Measurements from ENCODE around the gene STARD3NL.
"Not testable (repeated sequence)": the region's sequence is repeated elsewhere in the genome, so short reads cannot be mapped to it uniquely, and the experiment has no call there.

STARD3NL gene

DNA sequence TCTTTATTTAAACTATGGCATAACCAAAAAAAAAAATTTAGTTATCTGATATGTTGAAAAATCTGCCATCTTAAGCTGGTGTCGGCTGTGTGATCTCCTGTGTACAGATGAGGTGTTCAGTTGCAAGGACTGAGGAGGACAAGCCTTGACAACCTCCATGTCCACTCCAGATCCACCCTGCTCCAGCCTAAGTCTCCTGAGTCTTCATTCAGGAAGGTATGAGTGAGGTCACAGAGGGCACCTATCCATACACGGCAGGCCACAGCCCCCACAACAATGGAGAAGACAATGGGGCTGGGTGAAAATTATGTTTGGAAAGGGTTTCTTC, 79.3 kb downstream of the STARD3NL start:
- no peak for DNase-seq (ENCODE audit: low read depth)
- no peak overlapping the region for H3K4me3 ChIP-seq (replicated peaks; ENCODE audit: low read depth, low read length)
- TF ChIP-seq, protein P1, sequence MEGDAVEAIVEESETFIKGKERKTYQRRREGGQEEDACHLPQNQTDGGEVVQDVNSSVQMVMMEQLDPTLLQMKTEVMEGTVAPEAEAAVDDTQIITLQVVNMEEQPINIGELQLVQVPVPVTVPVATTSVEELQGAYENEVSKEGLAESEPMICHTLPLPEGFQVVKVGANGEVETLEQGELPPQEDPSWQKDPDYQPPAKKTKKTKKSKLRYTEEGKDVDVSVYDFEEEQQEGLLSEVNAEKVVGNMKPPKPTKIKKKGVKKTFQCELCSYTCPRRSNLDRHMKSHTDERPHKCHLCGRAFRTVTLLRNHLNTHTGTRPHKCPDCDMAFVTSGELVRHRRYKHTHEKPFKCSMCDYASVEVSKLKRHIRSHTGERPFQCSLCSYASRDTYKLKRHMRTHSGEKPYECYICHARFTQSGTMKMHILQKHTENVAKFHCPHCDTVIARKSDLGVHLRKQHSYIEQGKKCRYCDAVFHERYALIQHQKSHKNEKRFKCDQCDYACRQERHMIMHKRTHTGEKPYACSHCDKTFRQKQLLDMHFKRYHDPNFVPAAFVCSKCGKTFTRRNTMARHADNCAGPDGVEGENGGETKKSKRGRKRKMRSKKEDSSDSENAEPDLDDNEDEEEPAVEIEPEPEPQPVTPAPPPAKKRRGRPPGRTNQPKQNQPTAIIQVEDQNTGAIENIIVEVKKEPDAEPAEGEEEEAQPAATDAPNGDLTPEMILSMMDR (IDR thresholded peaks at IDR 0.05; ENCODE audit: low read length, missing control alignments), result no peak

DNA sequence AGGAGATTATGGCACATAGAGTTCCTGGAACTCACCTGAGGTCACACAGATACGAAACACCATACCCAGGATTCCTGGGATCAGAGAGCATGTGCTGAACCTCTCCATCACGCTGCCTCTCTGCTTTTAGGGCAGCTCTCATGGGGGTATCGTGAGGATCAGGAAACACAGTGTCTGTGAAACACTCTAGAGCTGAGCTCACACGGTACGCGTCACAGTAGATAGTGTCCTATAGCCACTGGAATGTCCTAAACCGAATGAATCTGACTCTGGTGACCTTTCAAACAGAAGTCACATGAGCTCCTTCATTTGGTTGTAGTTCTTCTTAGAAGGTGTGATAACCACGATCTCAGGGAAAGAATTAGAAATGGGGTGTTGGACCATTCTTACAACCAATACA, 81.1 kb downstream of the STARD3NL start:
- DNase-seq (ENCODE audit: low read depth), result not testable (repeated sequence)

DNA sequence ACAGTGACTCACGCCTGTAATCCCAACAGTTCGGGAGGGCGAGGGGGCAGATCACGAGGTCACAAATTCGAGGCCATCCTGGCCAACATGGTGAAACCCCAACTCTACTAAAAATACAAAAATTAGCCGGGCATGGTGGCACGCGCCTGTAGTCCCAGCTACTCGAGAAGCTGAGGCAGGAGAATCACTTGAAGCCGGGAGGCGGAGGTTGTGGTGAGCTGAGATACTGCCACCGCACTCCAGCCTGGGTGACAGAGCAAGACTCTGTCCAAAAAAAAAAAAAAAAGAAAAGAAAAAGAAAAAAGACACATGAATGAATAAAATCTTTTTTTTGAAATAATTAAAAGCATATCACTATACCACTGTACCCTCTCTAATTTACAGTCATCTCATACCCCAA, 83.6 kb downstream of the STARD3NL start:
- not testable (repeated sequence) for DNase-seq (ENCODE audit: low read depth); H3K4me3 ChIP-seq (replicated peaks; ENCODE audit: low read depth, low read length)

More for the DNA sequence above, 81.1 kb downstream of the STARD3NL start:
- H3K4me3 ChIP-seq (replicated peaks; ENCODE audit: low read depth, low read length), result not testable (repeated sequence)

DNA sequence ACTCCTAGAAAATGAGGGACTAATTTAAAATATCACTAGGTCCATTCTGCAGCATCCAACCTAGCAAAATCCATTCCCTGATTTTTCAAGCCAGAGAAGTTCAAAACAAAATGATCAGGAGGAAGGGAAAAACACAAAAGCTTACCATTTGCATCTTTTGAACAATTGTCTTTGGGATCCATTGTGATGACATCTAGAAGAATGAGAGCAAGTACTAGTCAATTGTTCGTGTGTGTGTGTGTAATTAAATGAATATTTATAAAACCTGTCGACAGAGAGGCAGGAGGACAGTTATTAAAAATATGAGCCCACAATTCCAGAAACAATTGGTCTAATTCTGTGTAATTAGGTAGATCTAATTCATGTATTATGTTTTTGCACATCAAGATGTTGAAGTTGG, 84.0 kb downstream of the STARD3NL start:
- H3K4me3 ChIP-seq (replicated peaks; ENCODE audit: low read depth, low read length); DNase-seq (ENCODE audit: low read depth): not testable (repeated sequence)

DNA sequence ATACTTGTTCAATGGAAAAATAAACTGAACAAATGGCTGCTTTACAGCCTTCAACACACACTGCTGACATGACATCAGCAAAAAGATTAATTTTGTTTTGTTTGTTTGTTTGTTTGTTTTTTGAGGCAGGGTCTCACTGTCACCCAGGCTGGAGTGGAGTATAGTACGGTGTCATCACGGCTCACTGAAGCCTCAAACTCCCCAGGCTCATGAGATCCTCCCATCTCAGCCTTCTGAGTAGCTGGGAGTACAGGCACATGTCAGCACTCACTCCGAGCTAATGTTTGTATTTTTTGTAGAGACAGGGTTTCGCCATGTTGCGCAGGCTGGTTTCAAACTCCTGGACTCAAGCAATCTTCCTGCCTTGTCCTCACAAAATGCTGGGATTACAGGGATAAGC, 84.5 kb downstream of the STARD3NL start:
- TF ChIP-seq, protein P1 (IDR thresholded peaks at IDR 0.05; ENCODE audit: low read length, missing control alignments), result no peak
- DNase-seq (ENCODE audit: low read depth), result no peak
- H3K4me3 ChIP-seq (replicated peaks; ENCODE audit: low read depth, low read length), result no peak overlapping the region

DNA sequence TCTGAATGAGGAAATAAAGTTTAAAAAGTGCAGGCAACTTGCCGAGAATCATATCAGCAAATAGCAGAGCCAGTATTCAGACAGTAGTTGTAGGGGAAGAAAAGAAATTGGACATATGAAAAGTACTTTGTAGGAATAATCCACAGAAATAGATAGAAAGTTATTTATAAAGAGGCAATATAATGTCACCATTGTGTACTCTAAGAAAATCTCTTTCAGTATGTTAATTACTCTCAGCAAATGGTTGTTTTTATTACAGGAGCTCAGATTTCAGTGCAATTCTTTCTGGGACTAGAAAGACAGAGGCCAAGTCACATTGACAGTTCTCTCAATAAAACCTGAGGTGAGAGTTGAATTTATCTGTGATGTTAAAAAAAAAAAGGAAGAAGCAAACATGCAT, 85.2 kb downstream of the STARD3NL start:
- not testable (repeated sequence) for DNase-seq (ENCODE audit: low read depth); H3K4me3 ChIP-seq (replicated peaks; ENCODE audit: low read depth, low read length)

DNA sequence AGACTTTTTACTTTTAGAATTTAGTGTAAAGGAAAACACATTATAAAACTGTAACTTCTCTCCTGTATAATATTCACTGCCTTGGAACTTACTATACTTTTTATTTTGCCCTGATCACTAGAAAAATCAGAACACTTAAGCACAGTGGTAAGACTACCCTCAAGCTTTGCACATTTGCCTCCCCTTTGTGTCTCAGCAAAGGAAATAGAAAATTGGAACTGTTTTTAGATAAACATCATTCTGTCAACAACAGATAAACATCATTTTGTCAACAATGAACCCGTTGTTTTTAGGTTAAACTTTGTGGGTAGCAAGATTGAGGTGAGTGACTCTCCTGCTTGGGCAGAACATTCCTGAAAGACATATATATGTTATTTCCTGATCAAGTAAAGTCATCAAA, 86.6 kb downstream of the STARD3NL start:
- H3K4me3 ChIP-seq (replicated peaks; ENCODE audit: low read depth, low read length); DNase-seq (ENCODE audit: low read depth): not testable (repeated sequence)

DNA sequence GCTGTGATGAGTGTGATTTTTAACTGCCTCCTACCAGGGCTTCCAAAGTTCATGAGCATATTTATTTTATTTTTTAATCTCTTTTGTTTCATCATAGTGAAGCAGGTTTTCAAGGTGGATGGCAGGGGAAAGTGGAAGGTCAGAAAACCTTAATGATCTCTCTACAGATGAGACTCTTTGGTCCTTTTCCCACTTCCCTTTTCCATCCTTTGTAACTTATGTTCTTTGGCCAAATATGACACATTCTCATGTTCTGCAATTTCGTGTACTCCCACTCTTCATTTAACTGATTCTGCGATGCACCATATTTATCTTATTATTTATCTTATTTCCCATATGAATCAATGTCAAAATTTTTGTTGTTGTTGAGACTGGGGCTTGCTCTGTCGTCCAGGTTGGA, 87.9 kb downstream of the STARD3NL start:
- not testable (repeated sequence) for DNase-seq (ENCODE audit: low read depth)

DNA sequence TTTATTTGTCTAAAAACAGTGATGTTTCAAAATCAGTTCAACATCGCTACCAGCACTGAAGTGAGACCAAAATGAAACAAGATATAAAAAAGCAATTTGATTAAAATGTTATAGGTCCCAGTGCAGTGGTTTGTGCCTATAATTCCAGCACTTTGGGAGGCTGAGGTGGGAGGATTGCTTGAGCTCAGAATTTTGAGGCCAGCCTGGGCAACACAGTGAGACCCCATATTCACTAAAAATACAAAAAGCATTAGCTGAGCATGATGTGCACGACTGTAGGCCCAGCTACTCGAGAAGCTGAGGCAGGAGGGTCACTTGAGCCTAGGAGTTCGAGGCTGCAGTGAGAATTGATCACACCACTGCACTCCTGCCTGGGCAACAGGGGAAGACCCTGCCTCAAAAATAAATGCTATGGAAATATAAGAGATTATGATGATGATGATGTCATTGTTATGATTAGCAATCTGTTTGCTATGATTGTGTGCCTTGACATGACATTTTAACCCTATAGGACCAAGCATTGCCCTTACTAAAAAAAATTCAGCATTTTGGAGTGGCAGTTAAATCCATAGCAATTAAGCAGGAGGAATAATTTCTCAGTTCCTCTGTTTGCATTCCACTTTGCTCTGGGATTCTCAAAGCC, 91.8 kb downstream of the STARD3NL start:
- H3K4me3 ChIP-seq (replicated peaks; ENCODE audit: low read depth, low read length); DNase-seq (ENCODE audit: low read depth): not testable (repeated sequence)

More for the DNA sequence above, 87.9 kb downstream of the STARD3NL start:
- not testable (repeated sequence) for H3K4me3 ChIP-seq (replicated peaks; ENCODE audit: low read depth, low read length)

DNA sequence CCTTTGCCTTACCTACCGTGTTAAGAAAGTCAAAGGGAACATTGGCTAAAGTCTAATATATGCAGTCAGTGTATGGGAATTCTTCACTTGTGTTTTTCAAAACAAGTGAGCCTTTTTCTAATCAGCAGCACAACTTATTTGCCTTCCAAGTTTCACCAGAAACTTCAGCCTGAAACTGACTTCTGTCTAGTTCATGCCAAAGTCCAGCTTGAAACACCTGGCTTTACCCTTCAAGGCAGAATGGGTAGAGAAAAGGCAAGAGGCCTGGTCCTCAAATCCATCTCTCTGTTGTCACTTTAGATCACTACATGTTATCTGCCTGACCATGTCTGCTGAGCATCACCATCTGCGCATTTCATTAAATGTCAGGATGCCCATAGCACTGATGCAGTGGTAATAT, 92.4 kb downstream of the STARD3NL start:
- not testable (repeated sequence) for H3K4me3 ChIP-seq (replicated peaks; ENCODE audit: low read depth, low read length); DNase-seq (ENCODE audit: low read depth)

DNA sequence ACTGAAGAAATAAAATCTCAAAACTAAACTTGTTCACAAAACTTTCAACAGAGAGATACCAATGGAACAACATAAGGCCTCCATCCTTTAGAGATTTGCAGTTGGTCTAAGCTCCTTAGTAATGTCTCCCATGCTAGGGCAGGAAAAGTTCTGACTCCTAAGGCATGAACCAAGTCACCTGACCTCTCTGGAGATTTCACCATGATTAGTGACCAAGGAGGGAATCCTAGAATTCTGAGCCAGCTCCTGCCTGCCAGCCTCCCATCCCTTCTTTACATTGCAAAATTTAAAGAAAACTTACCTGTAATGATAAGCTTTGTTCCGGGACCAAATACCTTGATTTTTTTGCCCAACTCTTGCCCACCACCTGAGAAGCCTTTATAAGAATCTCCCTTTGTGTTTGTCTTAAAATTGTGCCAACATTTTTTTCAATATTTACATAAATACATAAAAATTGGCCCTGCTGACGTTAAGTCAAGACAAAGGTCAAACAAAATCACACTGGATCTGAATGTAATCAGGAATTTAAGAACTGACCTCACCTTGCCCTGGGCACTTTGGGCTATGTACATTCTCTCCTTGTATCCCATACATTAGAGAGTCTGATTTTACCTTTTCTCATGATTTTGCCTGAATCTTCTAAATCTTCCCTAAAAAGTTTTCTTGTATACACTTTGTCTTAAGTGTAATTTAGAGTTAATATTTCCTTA, 95.4 kb downstream of the STARD3NL start, which contains the start of gene TARP:
TSS of gene TARP (minus strand) at position 351 of the 710 bp plus-strand sequence.
- TF ChIP-seq, protein P1 (IDR thresholded peaks at IDR 0.05; ENCODE audit: low read length, missing control alignments), result no peak
- no peak within 1 kb of the TSS for H3K4me3 ChIP-seq (replicated peaks; ENCODE audit: low read depth, low read length)
- DNase-seq (ENCODE audit: low read depth), result no peak
